ENCODE data around the gene LTBP2. TPM values are rescaled to one million over a fixed set of nuclear protein-coding genes. Genes with fewer than 3 reads are reported as not detected.

LTBP2 gene
- total RNA-seq, 1 donor from 2014 or later, result 2.9 TPM

DNA sequence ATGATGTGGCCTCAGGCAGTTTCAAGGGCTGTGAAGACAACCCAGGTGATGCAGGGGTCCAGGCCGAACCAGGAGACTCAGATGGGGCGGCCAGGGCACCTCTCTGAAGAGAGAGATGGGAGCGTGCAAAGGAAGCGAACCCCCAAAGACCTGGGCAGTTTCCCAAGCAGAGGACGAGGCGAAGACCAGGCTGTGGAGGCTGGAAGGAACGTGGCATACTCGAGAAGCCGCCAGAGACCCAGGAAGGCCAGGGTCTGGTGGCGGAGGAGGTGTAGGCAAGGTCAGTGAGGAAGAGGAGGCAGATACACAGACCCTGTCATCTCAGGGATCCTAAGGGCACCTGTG lies 24.7 kb downstream of the LTBP2 start:
- DNase-seq (ENCODE audit: low spot score in 2 of 2, unreplicated experiment in 2 of 2), result no peak
- H3K9me3 Mint-ChIP-seq, result no peaks in the 10 kb centered on the region
- TF ChIP-seq, protein P1, sequence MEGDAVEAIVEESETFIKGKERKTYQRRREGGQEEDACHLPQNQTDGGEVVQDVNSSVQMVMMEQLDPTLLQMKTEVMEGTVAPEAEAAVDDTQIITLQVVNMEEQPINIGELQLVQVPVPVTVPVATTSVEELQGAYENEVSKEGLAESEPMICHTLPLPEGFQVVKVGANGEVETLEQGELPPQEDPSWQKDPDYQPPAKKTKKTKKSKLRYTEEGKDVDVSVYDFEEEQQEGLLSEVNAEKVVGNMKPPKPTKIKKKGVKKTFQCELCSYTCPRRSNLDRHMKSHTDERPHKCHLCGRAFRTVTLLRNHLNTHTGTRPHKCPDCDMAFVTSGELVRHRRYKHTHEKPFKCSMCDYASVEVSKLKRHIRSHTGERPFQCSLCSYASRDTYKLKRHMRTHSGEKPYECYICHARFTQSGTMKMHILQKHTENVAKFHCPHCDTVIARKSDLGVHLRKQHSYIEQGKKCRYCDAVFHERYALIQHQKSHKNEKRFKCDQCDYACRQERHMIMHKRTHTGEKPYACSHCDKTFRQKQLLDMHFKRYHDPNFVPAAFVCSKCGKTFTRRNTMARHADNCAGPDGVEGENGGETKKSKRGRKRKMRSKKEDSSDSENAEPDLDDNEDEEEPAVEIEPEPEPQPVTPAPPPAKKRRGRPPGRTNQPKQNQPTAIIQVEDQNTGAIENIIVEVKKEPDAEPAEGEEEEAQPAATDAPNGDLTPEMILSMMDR (IDR thresholded peaks at IDR 0.05; ENCODE audit: unreplicated experiment), result no peak
- H3K4me3 Mint-ChIP-seq, result no peak overlapping the region
- H3K4me1 Mint-ChIP-seq, result peaks cover 5% of the 10 kb centered on the region
- no peaks in the 10 kb centered on the region for H3K27me3 Mint-ChIP-seq (ENCODE audit: low read depth)
- H3K36me3 Mint-ChIP-seq, result no peaks in the 10 kb centered on the region
- H3K27ac Mint-ChIP-seq, result no peak overlapping the region

DNA sequence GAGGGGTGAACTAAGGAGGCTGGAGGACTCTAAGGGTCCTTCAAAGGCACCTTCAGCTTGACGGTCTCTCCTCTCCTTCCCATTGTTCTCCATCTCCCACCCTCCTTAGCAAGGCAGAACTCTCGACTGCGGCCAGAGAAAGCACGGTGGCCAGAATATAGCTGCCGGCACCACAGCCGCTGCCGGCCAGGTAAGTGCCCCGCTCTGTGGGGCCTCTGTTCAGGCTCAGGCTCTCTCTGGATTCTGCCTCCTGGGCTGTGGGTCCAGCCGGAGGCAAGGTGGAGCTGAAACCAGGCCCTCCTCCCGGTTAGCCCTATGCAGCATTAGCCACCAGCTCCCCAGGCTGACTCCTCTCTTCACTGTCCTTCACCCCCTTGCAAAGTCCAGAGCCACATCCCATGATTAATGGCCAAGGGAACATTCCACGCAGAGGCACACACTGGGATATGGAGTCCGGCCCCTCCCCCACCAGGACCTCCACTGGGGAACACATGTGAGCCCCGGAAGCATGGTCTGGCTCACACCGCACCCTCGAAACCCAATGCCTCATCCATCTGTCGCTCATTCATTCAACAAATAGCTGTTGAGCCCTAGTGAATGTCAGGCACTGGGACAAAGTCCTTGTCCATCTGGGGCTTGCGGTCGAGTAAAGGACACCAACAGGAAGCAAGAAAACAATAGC lies 25.2 kb downstream of the LTBP2 start:
- TF ChIP-seq, protein P1 (IDR thresholded peaks at IDR 0.05; ENCODE audit: unreplicated experiment), result no peak
- peaks cover 5% of the 10 kb centered on the region for H3K4me1 Mint-ChIP-seq
- H3K27me3 Mint-ChIP-seq (ENCODE audit: low read depth), result no peaks in the 10 kb centered on the region
- no peaks in the 10 kb centered on the region for H3K9me3 Mint-ChIP-seq
- H3K36me3 Mint-ChIP-seq, result no peaks in the 10 kb centered on the region
- no peak overlapping the region for H3K27ac Mint-ChIP-seq
- DNase-seq (ENCODE audit: low spot score in 2 of 2, unreplicated experiment in 2 of 2), result no peak
- H3K4me3 Mint-ChIP-seq, result no peak overlapping the region

- Mint-ChIP-seq H3K36me3 (no peaks in the 10 kb centered on the region), H3K4me1 (peaks cover 5% of the 10 kb centered on the region), H3K4me3 (no peak overlapping the region), H3K9me3 (no peaks in the 10 kb centered on the region), H3K27me3 (ENCODE audit: low read depth) (no peaks in the 10 kb centered on the region), H3K27ac (no peak overlapping the region)
- no peak for DNase-seq (ENCODE audit: low spot score in 2 of 2, unreplicated experiment in 2 of 2)
- TF ChIP-seq, protein P1 (IDR thresholded peaks at IDR 0.05; ENCODE audit: unreplicated experiment), result no peak
Observed at GRCh38 chr14:74585406-74586335, 26.4 kb downstream of the LTBP2 start.

DNA sequence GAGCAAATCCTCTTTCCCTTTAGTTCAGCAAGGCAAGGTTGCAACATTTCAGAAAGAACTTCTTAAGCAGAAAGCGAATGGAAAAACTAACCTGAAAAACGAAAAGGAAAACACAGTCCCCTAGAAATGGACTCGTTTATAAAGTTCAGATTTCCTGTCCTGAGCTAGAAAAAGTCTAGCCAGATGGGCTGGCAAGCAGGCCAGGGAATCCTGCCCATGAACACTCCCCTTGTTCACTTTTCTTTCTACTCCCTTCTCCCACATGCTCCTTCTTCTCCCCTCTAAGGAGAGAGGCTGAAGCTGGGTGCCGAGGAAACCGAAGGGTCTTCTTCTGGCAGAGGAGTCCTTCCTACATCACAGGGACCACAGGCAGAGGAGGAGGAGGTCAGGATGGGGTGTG lies 27.1 kb downstream of the LTBP2 start:
- no peak for DNase-seq (ENCODE audit: low spot score in 2 of 2, unreplicated experiment in 2 of 2)
- Mint-ChIP-seq H3K36me3 (no peaks in the 10 kb centered on the region), H3K9me3 (no peaks in the 10 kb centered on the region), H3K27ac (no peak overlapping the region), H3K27me3 (ENCODE audit: low read depth) (no peaks in the 10 kb centered on the region), H3K4me1 (peaks cover 7% of the 10 kb centered on the region), H3K4me3 (no peak overlapping the region)
- TF ChIP-seq, protein P1 (IDR thresholded peaks at IDR 0.05; ENCODE audit: unreplicated experiment), result no peak

- no peaks in the 10 kb centered on the region for H3K27me3 Mint-ChIP-seq (ENCODE audit: low read depth)
Observed at GRCh38 chr14:74583689-74584434, 28.2 kb downstream of the LTBP2 start.

More at GRCh38 chr14:74583689-74584434, 28.2 kb downstream of the LTBP2 start:
- Mint-ChIP-seq H3K9me3 (no peaks in the 10 kb centered on the region), H3K36me3 (no peaks in the 10 kb centered on the region), H3K27ac (peak overlapping the region; percentile 16), H3K4me3 (no peak overlapping the region), H3K4me1 (peaks cover 13% of the 10 kb centered on the region)
- DNase-seq (ENCODE audit: low spot score in 2 of 2, unreplicated experiment in 2 of 2), result no peak
- TF ChIP-seq, protein P1 (IDR thresholded peaks at IDR 0.05; ENCODE audit: unreplicated experiment), result no peak

All from mesothelial cell of epicardium (in vitro differentiated cells).